Fibroblast of gingiva (primary cell): ENCODE results near the gene ABCA1.

Experiments
- DNase-seq: peaks from one replicate; pipeline ENCODE4 v3.0.0-alpha.2; 2011; ENCODE audit warnings: low read depth

ABCA1 gene

GRCh38 chr9:104838958-104839357, 89.0 kb downstream of the ABCA1 start:
- DNase-seq = no peak

- DNase-seq = no peak
Measured at GRCh38 chr9:104836767-104837166, 91.2 kb downstream of the ABCA1 start.

- DNase-seq = no peak
Measured at GRCh38 chr9:104836235-104836634, 91.7 kb downstream of the ABCA1 start.

- DNase-seq = no peak
Measured at GRCh38 chr9:104835161-104835560, 92.8 kb downstream of the ABCA1 start.

GRCh38 chr9:104833696-104834095, 94.3 kb downstream of the ABCA1 start:
- no peak for DNase-seq

- no peak for DNase-seq
Measured at GRCh38 chr9:104831681-104832080, 96.3 kb downstream of the ABCA1 start.

GRCh38 chr9:104826911-104827310, 101.0 kb downstream of the ABCA1 start:
- no peak for DNase-seq

- no peak for DNase-seq
Measured at GRCh38 chr9:104826079-104826775, 101.7 kb downstream of the ABCA1 start.

- no peak for DNase-seq
Measured at GRCh38 chr9:104820336-104820735, 107.6 kb downstream of the ABCA1 start.

- DNase-seq = no peak
Measured at GRCh38 chr9:104819033-104819432, 108.9 kb downstream of the ABCA1 start.

GRCh38 chr9:104817437-104817836, 110.5 kb downstream of the ABCA1 start:
- DNase-seq = no peak

GRCh38 chr9:104815851-104816565, 111.9 kb downstream of the ABCA1 start:
- DNase-seq = no peak

- DNase-seq = peak; percentile 35
Measured at GRCh38 chr9:104810421-104811339, 117.3 kb downstream of the ABCA1 start.

- peak; percentile 12 for DNase-seq
Measured at GRCh38 chr9:104808035-104808614, 119.8 kb downstream of the ABCA1 start.

GRCh38 chr9:104805441-104805840, 122.5 kb downstream of the ABCA1 start:
- no peak for DNase-seq

- DNase-seq = no peak
Measured at GRCh38 chr9:104802906-104803305, 125.0 kb downstream of the ABCA1 start.

- DNase-seq = no peak
Measured at GRCh38 chr9:104802110-104802509, 125.8 kb downstream of the ABCA1 start.

- no peak for DNase-seq
Measured at GRCh38 chr9:104800068-104800785, 127.7 kb downstream of the ABCA1 start.

- DNase-seq = no peak
Measured at GRCh38 chr9:104798209-104798995, 129.6 kb downstream of the ABCA1 start.

- no peak for DNase-seq
Measured at GRCh38 chr9:104795857-104796256, 132.1 kb downstream of the ABCA1 start.

GRCh38 chr9:104795082-104795481, 132.9 kb downstream of the ABCA1 start:
- DNase-seq = no peak
